Measurements from ENCODE around the gene MRPS18C. TPM values are rescaled to one million over a fixed set of nuclear protein-coding genes. Genes with fewer than 3 reads are reported as not detected.

Gene MRPS18C
- 10 to 100 TPM; 12.2 to 30.8 TPM for total RNA-seq

DNA sequence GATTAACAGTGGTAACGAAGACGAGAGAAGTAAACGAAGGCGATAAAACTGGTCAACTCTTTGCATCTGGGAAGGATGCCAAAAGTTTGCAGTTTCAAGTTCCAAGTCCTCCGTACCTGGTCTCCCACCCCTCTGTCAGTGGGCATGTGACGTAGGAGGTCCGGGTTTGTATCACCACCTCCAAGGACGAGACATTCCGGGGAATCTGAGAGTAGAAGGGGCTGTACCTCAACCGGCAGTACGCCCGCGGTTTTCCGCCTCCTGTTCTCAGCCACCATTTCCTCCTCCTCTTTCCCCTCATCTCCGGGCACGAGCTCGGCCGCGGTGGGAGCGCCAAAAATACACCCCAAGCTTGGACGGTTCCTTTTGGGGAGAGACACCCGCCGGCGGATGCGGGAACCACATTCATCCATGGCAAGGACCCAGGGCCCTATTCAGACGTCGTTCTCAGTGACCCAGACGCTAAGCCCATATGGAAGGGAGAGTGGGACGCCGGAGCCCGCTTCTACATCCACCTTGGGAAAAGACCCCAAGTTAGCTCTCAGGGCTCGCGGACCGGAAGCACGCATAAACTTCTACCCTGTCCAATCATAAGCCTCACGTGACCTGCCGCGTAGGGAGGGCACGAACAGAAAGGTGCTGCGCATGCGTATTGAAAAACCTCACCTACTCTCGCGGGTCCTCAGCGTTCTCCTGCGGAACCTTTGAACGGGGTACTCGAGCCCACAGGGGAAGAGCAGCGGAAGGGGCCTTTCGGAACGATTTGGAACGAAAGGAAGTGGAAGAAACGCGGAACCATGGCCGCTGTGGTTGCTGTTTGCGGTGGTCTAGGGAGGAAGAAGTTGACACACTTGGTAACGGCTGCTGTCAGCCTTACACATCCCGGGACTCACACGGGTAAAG is at the start of gene MRPS18C, which contains the start of gene HELQ:
TSS of gene MRPS18C (plus strand) at position 778 of the 903 bp plus-strand sequence. CDS start at position 798, 20 bp downstream.
TSS of gene HELQ (minus strand) at position 543 of the 903 bp plus-strand sequence. CDS start at position 413, 130 bp downstream.
- H3K4me1 ChIP-seq (replicated peaks): no peaks in the 10 kb centered on the region
- H3K27ac ChIP-seq: peak within 1 kb of the TSS; percentile 96 to 98
- no peaks in the 10 kb centered on the region for H3K27me3 ChIP-seq (replicated peaks; ENCODE audit: insufficient read depth)
- H3K9me3 ChIP-seq: no peaks in the 10 kb centered on the region
- under 1% methylated on average over 58 of the region's 58 CpGs for WGBS
- DNase-seq (ENCODE audit: low spot score): peak; percentile 97
- intact Hi-C loops (cut with DNase I): loop anchor here (2.0 to 5.0 kb wide), 3 partner anchors 171 to 993 kb away; partner anchors contain the start of genes COQ2 and LIN54
- peak; percentile 98 for TF ChIP-seq POLR2AphosphoS5 (IDR thresholded peaks at IDR 0.05)
- TF ChIP-seq CTCF (IDR thresholded peaks at IDR 0.05): peak in 2 of 4 experiments; percentile 37 to 42
- peak; percentile 77 for TF ChIP-seq POLR2A (IDR thresholded peaks at IDR 0.05)
- peak within 1 kb of the TSS; percentile 72 to 86 for H3K4me3 ChIP-seq
- no peaks in the 10 kb centered on the region for H3K36me3 ChIP-seq

DNA sequence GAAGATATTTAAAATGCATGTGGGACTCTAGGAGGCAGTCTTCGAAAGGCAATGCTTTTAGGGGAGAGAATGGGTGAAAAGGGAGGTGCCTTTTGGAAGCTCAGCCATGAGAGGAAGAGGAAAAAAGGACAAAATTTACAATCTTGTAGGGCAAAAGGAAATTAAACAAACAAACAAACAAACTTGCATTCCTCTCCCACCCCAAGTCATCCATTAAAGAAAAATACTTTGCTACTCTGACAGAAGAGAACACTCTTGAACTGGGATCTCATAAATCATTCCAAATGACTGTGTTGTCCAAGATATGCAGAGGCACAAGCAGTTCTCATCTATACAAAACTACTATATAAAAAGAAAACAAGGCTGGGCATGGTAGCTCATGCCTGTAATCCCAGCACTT is 47.0 kb upstream of the MRPS18C start:
- Histone ChIP-seq H3K9me3 (no peaks in the 10 kb centered on the region), H3K27ac (no peak overlapping the region), H3K4me3 (no peak overlapping the region), H3K27me3 (replicated peaks; ENCODE audit: insufficient read depth) (no peaks in the 10 kb centered on the region), H3K36me3 (no peaks in the 10 kb centered on the region), H3K4me1 (replicated peaks) (no peaks in the 10 kb centered on the region)
- 95% methylated on average over 1 of the region's 1 CpG for WGBS
- TF ChIP-seq POLR2AphosphoS5 (IDR thresholded peaks at IDR 0.05) (no peak), POLR2A (IDR thresholded peaks at IDR 0.05) (no peak), CTCF (IDR thresholded peaks at IDR 0.05) (no peak)
- no peak for DNase-seq (ENCODE audit: low spot score)
- intact Hi-C loops (cut with DNase I): no loop called here

GRCh38 chr4:83413676-83414075 is 42.2 kb upstream of the MRPS18C start:
- intact Hi-C loops (cut with DNase I): no loop called here
- Histone ChIP-seq H3K9me3 (no peaks in the 10 kb centered on the region), H3K27ac (no peak overlapping the region), H3K4me1 (replicated peaks) (no peaks in the 10 kb centered on the region), H3K27me3 (replicated peaks; ENCODE audit: insufficient read depth) (no peaks in the 10 kb centered on the region), H3K4me3 (no peak overlapping the region), H3K36me3 (no peaks in the 10 kb centered on the region)
- 100% methylated on average over 2 of the region's 2 CpGs for WGBS
- no peak for TF ChIP-seq CTCF (IDR thresholded peaks at IDR 0.05)
- TF ChIP-seq POLR2AphosphoS5 (IDR thresholded peaks at IDR 0.05): no peak
- no peak for TF ChIP-seq POLR2A (IDR thresholded peaks at IDR 0.05)
- no peak for DNase-seq (ENCODE audit: low spot score)

- TF ChIP-seq CTCF (IDR thresholded peaks at IDR 0.05) (no peak), POLR2A (IDR thresholded peaks at IDR 0.05) (no peak)
- H3K4me1 ChIP-seq (replicated peaks): no peaks in the 10 kb centered on the region
- WGBS: 70% methylated on average over 4 of the region's 4 CpGs
- intact Hi-C loops (cut with DNase I): no loop called here
- H3K27ac ChIP-seq: no peak overlapping the region
- no peaks in the 10 kb centered on the region for H3K9me3 ChIP-seq
- H3K27me3 ChIP-seq (replicated peaks; ENCODE audit: insufficient read depth): no peaks in the 10 kb centered on the region
- no peak overlapping the region for H3K4me3 ChIP-seq
- DNase-seq (ENCODE audit: low spot score): no peak
- peaks cover 0 to 5% of the 10 kb centered on the region in 2 donors for H3K36me3 ChIP-seq
Measured at GRCh38 chr4:83417566-83417965, 38.3 kb upstream of the MRPS18C start.

Measured in prostate gland (tissue), 2 donors.